ENCODE data around the gene ELMOD3. TPM values are rescaled to one million over a fixed set of nuclear protein-coding genes. Genes with fewer than 3 reads are reported as not detected.

Gene ELMOD3
- total and polyA plus RNA-seq, 9 of the 15 experiments (the other 6 are each of a cell fraction or from before 2014, with no cell fraction given) = 2.7 to 18.7 (median 11.6) TPM

DNA sequence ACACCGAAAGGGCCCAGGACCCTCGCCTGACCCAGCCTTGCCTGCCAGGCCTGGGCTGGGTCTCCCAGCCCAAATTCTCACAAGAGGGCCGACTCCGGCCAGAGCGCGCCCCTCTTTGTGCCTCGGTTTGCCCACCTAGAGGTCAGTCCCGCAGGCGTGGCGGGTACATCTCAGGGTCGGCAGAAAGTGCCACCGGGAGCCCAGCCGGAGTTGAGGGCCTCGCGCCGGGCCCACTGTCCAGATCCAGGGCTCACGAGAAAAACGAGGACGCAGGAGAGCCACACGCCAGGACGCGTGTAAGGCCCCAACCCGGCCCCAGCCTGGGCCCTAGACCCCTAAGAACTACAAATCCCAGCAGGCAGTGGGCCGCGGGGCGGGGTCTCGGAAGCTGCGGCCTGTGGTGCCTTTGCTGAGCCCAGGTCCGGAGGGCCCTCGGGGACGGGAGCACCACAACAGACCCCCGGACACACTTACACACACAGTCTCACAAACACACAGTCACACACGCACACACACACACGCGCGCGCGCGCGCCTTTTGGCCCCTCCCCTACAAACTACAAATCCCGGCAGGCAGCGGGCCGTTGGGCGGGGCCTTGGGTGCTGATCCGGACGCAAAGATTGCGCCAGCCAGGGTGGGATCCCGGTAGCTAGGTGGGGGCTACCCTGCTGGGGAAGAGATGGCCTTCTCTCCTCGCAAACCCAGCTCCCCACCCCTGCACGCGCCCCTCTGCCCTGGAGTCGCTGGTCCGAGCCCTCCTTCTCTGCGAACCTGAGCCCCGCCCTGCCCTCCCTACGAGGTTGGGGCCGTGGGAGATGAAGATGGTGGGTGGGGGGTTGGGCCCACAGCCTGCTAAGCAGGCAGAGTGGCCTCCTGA is 63.8 kb downstream of the ELMOD3 start, which contains the start of gene SH2D6 (continued):
- TF ChIP-seq, protein P1, sequence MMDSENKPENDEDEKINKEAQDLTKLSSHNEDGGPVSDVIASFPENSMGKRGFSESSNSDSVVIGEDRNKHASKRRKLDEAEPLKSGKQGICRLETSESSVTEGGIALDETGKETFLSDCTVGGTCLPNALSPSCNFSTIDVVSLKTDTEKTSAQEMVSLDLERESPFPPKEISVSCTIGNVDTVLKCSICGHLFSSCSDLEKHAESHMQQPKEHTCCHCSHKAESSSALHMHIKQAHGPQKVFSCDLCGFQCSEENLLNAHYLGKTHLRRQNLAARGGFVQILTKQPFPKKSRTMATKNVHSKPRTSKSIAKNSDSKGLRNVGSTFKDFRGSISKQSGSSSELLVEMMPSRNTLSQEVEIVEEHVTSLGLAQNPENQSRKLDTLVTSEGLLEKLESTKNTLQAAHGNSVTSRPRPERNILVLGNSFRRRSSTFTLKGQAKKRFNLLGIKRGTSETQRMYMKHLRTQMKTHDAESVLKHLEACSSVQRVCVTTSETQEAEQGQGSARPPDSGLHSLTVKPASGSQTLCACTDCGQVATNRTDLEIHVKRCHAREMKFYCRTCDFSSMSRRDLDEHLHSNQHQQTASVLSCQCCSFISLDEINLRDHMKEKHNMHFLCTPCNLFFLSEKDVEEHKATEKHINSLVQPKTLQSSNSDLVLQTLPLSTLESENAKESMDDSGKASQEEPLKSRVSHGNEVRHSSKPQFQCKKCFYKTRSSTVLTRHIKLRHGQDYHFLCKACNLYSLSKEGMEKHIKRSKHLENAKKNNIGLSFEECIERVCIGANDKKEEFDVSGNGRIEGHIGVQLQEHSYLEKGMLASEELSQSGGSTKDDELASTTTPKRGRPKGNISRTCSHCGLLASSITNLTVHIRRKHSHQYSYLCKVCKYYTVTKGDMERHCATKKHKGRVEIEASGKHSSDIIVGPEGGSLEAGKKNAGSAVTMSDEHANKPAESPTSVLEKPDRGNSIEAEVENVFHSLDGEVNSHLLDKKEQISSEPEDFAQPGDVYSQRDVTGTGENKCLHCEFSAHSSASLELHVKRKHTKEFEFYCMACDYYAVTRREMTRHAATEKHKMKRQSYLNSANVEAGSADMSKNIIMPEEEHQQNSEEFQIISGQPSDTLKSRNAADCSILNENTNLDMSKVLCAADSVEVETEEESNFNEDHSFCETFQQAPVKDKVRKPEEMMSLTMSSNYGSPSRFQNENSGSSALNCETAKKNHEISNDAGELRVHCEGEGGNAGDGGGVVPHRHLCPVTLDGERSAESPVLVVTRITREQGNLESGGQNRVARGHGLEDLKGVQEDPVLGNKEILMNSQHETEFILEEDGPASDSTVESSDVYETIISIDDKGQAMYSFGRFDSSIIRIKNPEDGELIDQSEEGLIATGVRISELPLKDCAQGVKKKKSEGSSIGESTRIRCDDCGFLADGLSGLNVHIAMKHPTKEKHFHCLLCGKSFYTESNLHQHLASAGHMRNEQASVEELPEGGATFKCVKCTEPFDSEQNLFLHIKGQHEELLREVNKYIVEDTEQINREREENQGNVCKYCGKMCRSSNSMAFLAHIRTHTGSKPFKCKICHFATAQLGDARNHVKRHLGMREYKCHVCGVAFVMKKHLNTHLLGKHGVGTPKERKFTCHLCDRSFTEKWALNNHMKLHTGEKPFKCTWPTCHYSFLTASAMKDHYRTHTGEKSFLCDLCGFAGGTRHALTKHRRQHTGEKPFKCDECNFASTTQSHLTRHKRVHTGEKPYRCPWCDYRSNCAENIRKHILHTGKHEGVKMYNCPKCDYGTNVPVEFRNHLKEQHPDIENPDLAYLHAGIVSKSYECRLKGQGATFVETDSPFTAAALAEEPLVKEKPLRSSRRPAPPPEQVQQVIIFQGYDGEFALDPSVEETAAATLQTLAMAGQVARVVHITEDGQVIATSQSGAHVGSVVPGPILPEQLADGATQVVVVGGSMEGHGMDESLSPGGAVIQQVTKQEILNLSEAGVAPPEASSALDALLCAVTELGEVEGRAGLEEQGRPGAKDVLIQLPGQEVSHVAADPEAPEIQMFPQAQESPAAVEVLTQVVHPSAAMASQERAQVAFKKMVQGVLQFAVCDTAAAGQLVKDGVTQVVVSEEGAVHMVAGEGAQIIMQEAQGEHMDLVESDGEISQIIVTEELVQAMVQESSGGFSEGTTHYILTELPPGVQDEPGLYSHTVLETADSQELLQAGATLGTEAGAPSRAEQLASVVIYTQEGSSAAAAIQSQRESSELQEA (IDR thresholded peaks at IDR 0.05; ENCODE audit: low read depth) = no peak
- TF ChIP-seq SMAD3 (CRISPR knock-in tag; conservative IDR thresholded peaks at IDR 0.05) (peak; percentile 53; the same call in 1 of the 2 replicates), NCOR1 (IDR thresholded peaks at IDR 0.05) (0 out of 2 replicates have a peak, but pooled peaks have one; percentile 18), ZNF3 (CRISPR knock-in tag; IDR thresholded peaks at IDR 0.05) (no peak), LARP7 (IDR thresholded peaks at IDR 0.05) (no peak), ZNF239 (CRISPR knock-in tag; IDR thresholded peaks at IDR 0.05) (peak; percentile 38), KDM4B (IDR thresholded peaks at IDR 0.05; ENCODE audit: borderline replicate concordance in 2 of 2, low read depth in 1 of 2) (no peak; a peak in 1 of 4 replicates), FOXA3 (CRISPR knock-in tag; conservative IDR thresholded peaks at IDR 0.05 in 1 of 2, IDR thresholded peaks at IDR 0.05 in 1 of 2) (0 out of 4 replicates have a peak, but pooled peaks of 1 of the 2 experiments have one; percentile 50), ZNF695 (CRISPR knock-in tag; IDR thresholded peaks at IDR 0.05) (no peak), NFATC3 (IDR thresholded peaks at IDR 0.05) (no peak), ZNF57 (CRISPR knock-in tag; IDR thresholded peaks at IDR 0.05) (0 out of 2 replicates have a peak, but pooled peaks have one; percentile 36), ETV5 (CRISPR knock-in tag; IDR thresholded peaks at IDR 0.05; ENCODE audit: low read depth) (0 out of 2 replicates have a peak, but pooled peaks have one; percentile 48)
- TF ChIP-seq, protein P2, sequence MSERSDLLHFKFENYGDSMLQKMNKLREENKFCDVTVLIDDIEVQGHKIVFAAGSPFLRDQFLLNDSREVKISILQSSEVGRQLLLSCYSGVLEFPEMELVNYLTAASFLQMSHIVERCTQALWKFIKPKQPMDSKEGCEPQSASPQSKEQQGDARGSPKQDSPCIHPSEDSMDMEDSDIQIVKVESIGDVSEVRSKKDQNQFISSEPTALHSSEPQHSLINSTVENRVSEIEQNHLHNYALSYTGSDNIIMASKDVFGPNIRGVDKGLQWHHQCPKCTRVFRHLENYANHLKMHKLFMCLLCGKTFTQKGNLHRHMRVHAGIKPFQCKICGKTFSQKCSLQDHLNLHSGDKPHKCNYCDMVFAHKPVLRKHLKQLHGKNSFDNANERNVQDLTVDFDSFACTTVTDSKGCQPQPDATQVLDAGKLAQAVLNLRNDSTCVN (CRISPR knock-in tag; IDR thresholded peaks at IDR 0.05) = no peak
- TF ChIP-seq, protein P3, sequence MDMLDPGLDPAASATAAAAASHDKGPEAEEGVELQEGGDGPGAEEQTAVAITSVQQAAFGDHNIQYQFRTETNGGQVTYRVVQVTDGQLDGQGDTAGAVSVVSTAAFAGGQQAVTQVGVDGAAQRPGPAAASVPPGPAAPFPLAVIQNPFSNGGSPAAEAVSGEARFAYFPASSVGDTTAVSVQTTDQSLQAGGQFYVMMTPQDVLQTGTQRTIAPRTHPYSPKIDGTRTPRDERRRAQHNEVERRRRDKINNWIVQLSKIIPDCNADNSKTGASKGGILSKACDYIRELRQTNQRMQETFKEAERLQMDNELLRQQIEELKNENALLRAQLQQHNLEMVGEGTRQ (CRISPR knock-in tag; IDR thresholded peaks at IDR 0.05) = no peak
- TF ChIP-seq, protein P4, sequence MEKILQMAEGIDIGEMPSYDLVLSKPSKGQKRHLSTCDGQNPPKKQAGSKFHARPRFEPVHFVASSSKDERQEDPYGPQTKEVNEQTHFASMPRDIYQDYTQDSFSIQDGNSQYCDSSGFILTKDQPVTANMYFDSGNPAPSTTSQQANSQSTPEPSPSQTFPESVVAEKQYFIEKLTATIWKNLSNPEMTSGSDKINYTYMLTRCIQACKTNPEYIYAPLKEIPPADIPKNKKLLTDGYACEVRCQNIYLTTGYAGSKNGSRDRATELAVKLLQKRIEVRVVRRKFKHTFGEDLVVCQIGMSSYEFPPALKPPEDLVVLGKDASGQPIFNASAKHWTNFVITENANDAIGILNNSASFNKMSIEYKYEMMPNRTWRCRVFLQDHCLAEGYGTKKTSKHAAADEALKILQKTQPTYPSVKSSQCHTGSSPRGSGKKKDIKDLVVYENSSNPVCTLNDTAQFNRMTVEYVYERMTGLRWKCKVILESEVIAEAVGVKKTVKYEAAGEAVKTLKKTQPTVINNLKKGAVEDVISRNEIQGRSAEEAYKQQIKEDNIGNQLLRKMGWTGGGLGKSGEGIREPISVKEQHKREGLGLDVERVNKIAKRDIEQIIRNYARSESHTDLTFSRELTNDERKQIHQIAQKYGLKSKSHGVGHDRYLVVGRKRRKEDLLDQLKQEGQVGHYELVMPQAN (IDR thresholded peaks at IDR 0.05; ENCODE audit: borderline replicate concordance) = peak; percentile 59; the same call in 1 of the 2 replicates

Data from K562 (cell line).